AG10803 (cell line): Measurements from ENCODE around the gene SULT1A3.
"Not testable (repeated sequence)": the region's sequence is repeated elsewhere in the genome, so short reads cannot be mapped to it uniquely, and the experiment has no call there.

Source experiments
- DNase-seq: peaks from one replicate; pipeline ENCODE4 v3.0.0; 2010; ENCODE audit warnings: low read depth
- H3K4me3 ChIP-seq: 2 replicates; pipeline ENCODE4 v1.5.1; 2011; ENCODE audit warnings: mild to moderate bottlenecking, low read length, control low read depth

SULT1A3 gene

GRCh38 chr16:30197001-30197400 is 2.1 kb upstream of the SULT1A3 start:
- DNase-seq, H3K4me3 ChIP-seq: not testable (repeated sequence)

- DNase-seq, H3K4me3 ChIP-seq: not testable (repeated sequence)
Observed at GRCh38 chr16:30199608-30200343, 721 bp downstream of the SULT1A3 start.

GRCh38 chr16:30205541-30206236 is 6.6 kb downstream of the SULT1A3 start:
- H3K4me3 ChIP-seq, result peak overlapping the region; percentile 46
- DNase-seq, result not testable (repeated sequence)

DNA sequence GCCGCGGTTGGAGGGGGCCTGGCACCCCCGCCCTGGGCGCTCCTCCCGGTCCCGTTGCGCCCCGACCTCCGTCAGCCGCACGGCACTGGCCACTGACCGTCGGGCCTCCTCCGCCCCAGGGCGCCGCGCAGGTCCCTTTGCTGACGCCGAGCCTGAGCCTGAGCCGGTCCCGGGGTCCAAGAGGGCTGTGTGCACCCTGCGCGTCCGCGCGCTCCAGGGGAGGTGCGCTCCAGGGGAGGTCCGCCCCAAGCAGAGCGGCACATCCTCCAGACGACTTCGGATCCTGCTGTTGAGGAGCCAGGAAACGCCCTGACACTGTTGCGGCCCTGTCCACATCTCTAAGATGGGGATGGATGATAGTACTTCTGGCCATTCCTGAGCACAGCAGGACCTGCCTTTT is 7.2 kb downstream of the SULT1A3 start:
- H3K4me3 ChIP-seq, DNase-seq: not testable (repeated sequence)

DNA sequence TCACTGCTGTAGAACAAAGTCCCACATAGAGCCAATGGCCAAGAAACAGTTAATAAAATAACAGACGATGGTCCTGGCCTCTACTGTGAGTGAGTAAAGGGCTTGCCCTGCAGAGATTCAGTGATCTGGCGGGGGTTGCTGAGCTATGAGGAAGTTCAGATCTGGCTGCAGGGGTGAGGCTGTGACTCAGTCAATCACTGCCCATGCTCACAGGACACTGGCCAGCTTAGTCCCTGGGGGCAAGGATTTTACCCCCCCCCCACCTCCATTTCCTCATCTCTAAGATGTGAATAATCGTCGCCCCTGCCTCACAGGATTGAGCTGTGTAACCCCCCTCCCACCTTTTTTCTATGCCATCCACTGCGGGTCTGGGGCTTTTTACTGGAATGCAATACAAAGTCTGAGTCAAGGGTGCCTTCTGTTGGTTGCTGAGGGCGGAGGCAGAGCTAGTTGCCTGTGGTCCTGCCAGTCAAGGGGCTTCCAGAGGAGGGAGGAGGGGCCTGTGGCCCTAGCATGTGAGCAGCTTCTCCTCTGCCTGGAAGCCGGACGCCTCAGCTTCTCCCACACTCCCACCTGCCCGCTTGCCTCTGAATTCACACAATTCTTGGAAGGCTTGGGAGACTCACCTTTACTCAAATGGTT is 8.1 kb downstream of the SULT1A3 start:
- not testable (repeated sequence) for H3K4me3 ChIP-seq, DNase-seq

DNA sequence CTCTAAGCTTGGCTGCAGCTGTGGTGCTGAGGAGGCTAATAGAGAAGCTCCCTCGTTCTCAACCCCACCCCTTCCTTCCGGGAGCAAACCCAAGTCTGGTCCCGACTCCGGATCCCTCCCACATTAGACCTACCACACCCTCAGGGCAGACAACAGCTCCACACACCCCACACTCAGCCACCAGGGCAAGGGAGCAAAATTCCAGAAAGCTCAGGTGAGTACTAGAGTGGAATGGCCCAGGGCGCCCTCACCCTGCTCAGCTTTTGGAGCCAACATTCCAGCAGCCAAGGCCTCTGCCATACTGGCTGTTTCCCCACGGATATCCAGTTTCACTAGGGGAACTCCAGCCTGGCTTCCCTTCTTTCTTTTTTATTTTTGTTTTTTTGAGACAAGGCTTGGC is 10.0 kb downstream of the SULT1A3 start:
- not testable (repeated sequence) for H3K4me3 ChIP-seq, DNase-seq

DNA sequence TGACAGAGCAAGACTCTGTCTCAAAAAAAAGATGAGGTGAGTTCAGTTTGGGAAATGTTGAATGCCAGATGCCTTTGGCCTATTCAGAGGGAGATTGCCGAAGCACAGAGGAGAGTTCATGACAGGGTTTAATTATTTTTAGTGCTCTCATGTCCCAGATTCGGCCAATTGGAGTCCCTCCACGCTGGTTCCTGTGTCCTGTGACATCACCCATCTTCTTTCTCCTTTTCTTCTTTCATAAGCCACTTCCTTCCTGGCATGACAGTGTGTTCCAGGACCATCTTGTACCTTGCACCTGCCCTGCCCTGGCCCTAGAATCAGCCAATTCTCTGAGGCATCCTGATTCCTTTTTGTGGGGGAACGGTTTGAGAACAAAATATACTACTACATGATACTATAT is 12.4 kb downstream of the SULT1A3 start:
- DNase-seq, H3K4me3 ChIP-seq: not testable (repeated sequence)

GRCh38 chr16:30217082-30217481 is 18.0 kb downstream of the SULT1A3 start:
- H3K4me3 ChIP-seq, DNase-seq: not testable (repeated sequence)

DNA sequence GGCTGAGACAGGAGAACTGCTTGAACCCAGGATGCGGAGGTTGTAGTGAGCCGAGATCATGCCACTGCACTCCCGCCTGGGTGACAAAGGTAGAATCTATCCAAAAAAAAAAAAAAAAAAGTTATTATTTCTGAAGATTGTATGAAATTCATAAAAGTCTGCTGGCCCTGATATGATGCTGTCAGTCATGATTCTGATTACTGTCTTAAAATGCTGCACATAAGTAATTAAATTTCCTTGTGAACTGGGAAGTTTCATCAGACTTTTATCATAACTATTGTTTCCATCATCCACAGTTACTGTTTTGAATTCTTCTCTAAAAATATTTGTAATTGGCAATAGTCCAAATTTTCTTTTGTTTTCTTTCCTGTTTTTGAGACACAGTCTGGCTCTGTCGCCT is 49.3 kb downstream of the SULT1A3 start, which contains the start of gene NPIPB13:
TSS of gene NPIPB13 (minus strand) at position 101 of the 400 bp plus-strand sequence. CDS start 2,906 bp downstream, outside the sequence.
- not testable (repeated sequence) for H3K4me3 ChIP-seq, DNase-seq
